Right cardiac atrium (tissue), 5 donors: ENCODE data around the gene RSL1D1. TPM values are rescaled to one million over a fixed set of nuclear protein-coding genes. Genes with fewer than 3 reads are reported as not detected.
A peak's percentile ranks its signal among the peaks of the same experiment; 100 is the strongest.
"Not testable (repeated sequence)": the region's sequence is repeated elsewhere in the genome, so short reads cannot be mapped to it uniquely, and the experiment has no call there.

Source experiments
- ATAC-seq, 2 donors: fragments of 200-7000 bp; cut with Tn5 transposase; one replicate each; pipeline versions ENCODE4 v1.8.0 to v1.9.1; 2020; ENCODE audit warnings: moderate library complexity in 2 of 2, mild to moderate bottlenecking in 1 of 2
- DNase-seq, 3 donors: peaks; one replicate each; pipeline ENCODE4 v3.0.0-alpha.2; 2020
- H3K27ac ChIP-seq: one replicate; pipeline ENCODE4 v1.5.1; 2013; ENCODE audit warnings: mild to moderate bottlenecking, low read length, control low read depth, moderate library complexity
- H3K27me3 ChIP-seq: one replicate; pipeline ENCODE4 v1.6.1; 2013; ENCODE audit not compliant: control insufficient read depth, insufficient read depth
- H3K4me1 ChIP-seq: one replicate; pipeline ENCODE4 v1.6.1; 2013; ENCODE audit warnings: low read length; ENCODE audit not compliant: control insufficient read depth, insufficient read depth
- H3K4me3 ChIP-seq: one replicate; pipeline ENCODE4 v1.5.1; 2013; ENCODE audit warnings: low read length, control low read depth
- H3K9me3 ChIP-seq: one replicate; pipeline ENCODE4 v1.6.1; 2013; ENCODE audit warnings: low read length; ENCODE audit not compliant: control insufficient read depth
- WGBS: extraction: QIAGEN DNeasy Blood & Tissue Kit; methylation state at CpG from one replicate; pipeline ENCODE4 v1.1.7; 2013; 5-methylcytosine and 5-hydroxymethylcytosine counted together
- intact Hi-C, 4 donors: fragments of 100-400 bp; cut with DNase I; formaldehyde crosslinking; loops; one replicate each; pipeline versions ENCODE4 v1.11.0 to v1.14.0; 2022 to 2023
- polyA plus RNA-seq: library from polyadenylated mRNA; stranded (reverse); fragments of 200-250 nt; gene quantifications from one replicate; pipeline ENCODE4 v1.2.3, GENCODE V29; 2013
- total RNA-seq, 4 donors: library from RNA; stranded (reverse); fragmentation: NEBNext Ultra II Directional; extraction: Animal tissue kit (Norgen Biotek cat#: 25700); gene quantifications; one replicate each; pipeline ENCODE4 v1.2.1, GENCODE V29; 2021
- donor health status: healthy with polysubstance abuse.
- donor health status: DM: no; HTN: yes; CAD: no.
- donor health status: DM: no; HTN: no; CAD: no.
- donor health status: DM: no; HTN: yes; CAD: no; lungs with severe emphysema.
- donor health status: DM: yes; HTN: yes; CAD: no.

Gene RSL1D1
- total and polyA plus RNA-seq, 5 donors: 46.8 to 114 (median 106) TPM

DNA sequence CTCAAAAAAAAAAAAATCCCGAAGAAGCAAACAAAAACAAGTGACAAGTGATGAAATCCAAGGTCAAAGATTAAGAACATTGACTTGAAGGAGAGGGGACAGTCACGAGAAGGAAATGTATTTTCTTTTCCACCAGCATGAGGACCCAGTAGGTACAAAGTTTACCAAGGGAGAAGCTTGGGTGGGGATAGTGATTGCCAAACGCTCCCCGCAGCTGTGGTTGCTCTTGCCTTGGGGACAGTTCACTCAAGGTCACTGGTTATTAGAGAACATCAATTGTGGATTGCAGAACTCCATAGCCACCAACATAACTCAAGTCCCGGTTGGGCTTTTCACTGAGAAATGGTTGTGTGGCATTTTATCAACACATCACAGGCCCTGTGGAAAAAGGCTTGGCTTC is 27.0 kb downstream of the RSL1D1 start:
- peak; percentile 80 to 93 for ATAC-seq
- H3K4me1 ChIP-seq: no peaks in the 10 kb centered on the region
- no peaks in the 10 kb centered on the region for H3K9me3 ChIP-seq
- 15% methylated on average over 5 of the region's 5 CpGs for WGBS
- H3K27ac ChIP-seq: no peak overlapping the region
- no peak overlapping the region for H3K4me3 ChIP-seq
- no peaks in the 10 kb centered on the region for H3K27me3 ChIP-seq
- DNase-seq: peak; percentile 40 to 77 (median 74)
- intact Hi-C loops: no loop called here

DNA sequence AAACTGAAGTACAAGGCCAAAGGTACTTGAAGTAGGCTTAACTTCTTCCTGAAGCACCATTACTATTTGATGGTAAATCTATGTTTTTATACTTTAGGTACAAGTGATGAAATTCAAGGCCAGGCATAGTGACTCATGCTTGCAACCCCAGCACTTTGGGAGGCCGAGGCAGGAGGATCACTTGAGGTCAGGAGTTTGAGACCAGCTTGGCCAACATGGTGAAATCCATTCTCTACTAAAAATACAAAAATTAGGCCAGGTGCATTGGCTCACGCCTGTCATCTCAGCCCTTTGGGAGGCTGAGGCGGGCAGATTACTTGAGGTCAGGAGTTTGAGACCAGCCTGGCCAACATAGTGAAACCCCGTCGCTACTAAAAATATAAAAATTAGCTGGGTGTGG is 27.7 kb downstream of the RSL1D1 start:
- H3K4me3 ChIP-seq, H3K27me3 ChIP-seq, ATAC-seq, intact Hi-C loops, DNase-seq, H3K9me3 ChIP-seq, H3K4me1 ChIP-seq, H3K27ac ChIP-seq: not testable (repeated sequence)
- 95% methylated on average over 5 of the region's 5 CpGs for WGBS

DNA sequence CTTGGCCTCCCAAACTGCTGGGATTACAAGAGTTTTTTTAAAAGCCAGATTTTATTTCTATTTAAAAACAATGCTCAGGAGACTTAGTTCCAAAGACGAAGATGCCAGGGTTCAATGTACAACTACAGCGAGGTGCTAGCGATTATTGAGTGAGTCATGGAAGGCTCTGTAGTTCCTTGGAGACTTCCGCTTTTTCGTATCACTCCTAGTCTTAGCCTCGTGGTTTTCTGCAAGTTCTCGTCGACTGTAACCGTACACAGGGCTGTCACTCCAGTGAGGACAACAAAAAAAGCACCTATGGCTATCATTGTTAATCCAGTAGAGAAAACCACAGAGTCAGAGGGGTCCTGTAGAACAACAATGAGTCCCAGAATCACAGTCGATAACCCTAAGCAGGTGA is 31.5 kb downstream of the RSL1D1 start:
- H3K4me1 ChIP-seq: no peaks in the 10 kb centered on the region
- WGBS: 84% methylated on average over 10 of the region's 10 CpGs
- intact Hi-C loops: loop anchor here in 2 of 4 donors (10.0 kb wide), 2 partner anchors 285 to 415 kb away; no protein-coding TSS in a partner anchor
- no peak overlapping the region for H3K27ac ChIP-seq
- no peak for DNase-seq
- no peak for ATAC-seq
- H3K4me3 ChIP-seq: no peak overlapping the region
- no peaks in the 10 kb centered on the region for H3K27me3 ChIP-seq
- no peaks in the 10 kb centered on the region for H3K9me3 ChIP-seq

DNA sequence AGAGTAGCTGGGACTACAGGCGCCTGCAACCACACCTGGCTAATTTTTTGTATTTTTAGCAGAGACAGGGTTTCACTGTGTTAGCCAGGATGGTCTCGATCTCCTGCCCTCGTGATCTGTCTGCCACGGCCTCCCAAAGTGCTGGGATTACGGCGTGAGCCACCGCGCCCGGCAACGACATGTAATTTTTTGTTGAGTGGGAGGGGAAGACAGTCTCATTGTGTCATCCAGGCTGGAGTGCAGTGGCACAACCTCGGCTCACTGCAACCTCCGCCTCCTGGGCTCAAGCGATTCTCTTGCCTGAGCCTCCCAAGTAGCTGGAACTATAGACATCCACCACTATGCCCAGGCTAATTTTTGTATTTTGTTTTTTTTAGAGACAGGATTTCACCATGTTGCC is 32.4 kb downstream of the RSL1D1 start:
- H3K9me3 ChIP-seq, H3K27me3 ChIP-seq, DNase-seq, ATAC-seq, H3K4me1 ChIP-seq, H3K4me3 ChIP-seq, H3K27ac ChIP-seq: not testable (repeated sequence)
- WGBS: 87% methylated on average over 13 of the region's 13 CpGs
- intact Hi-C loops: loop anchor here in 2 of 4 donors (10.0 kb wide), 2 partner anchors 284 to 414 kb away; no protein-coding TSS in a partner anchor

DNA sequence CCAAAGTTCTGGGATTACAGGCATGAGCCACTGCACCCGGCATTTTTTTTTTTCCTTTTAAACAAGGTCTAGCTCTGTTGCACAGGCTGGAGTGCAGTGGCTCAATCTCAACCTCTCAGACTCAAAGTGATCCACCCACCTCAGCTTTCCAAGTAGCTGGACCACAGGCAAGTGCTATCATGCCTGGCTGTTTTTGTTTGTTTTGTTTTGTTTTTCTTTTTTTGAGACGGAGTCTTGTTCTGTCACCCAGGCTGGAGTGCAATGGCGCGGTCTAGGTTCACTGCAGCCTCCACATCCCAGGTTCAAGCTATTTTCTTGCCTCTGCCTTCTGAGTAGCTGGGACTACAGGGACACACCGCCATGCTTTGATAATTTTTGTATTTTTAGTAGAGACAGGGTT is 35.2 kb downstream of the RSL1D1 start:
- intact Hi-C loops: loop anchor here in 2 of 4 donors (10.0 kb wide), 2 partner anchors 281 to 411 kb away; no protein-coding TSS in a partner anchor
- DNase-seq (no peak), ATAC-seq (no peak)
- no peak overlapping the region for H3K27ac ChIP-seq
- no peaks in the 10 kb centered on the region for H3K9me3 ChIP-seq
- WGBS: 77% methylated on average over 5 of the region's 5 CpGs
- no peaks in the 10 kb centered on the region for H3K27me3 ChIP-seq
- H3K4me3 ChIP-seq: no peak overlapping the region
- H3K4me1 ChIP-seq: no peaks in the 10 kb centered on the region

DNA sequence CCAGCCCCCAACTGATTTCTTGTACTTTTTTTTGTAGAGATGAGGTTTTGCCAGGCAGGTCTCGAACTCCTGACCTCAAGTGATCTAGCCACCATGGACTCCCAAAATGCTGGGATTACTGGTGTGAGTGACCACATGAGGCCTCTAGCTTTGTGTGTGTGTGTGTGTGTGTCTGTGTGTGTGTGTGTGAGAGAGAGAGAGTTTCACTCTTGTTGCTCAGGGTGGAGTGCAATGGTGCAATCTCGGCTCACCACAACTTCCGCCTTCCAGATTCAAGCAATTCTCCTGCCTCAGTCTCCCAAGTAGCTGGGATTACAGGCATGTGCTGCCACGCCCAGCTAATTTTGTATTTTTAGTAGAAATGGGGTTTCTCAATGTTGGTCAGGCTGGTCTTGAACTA is 36.5 kb downstream of the RSL1D1 start:
- intact Hi-C loops: loop anchor here in 2 of 4 donors (10.0 kb wide), 2 partner anchors 280 to 410 kb away; no protein-coding TSS in a partner anchor
- H3K4me3 ChIP-seq, H3K9me3 ChIP-seq, H3K27ac ChIP-seq, H3K4me1 ChIP-seq, H3K27me3 ChIP-seq: not testable (repeated sequence)
- peak; percentile 29 to 67 (median 61) for DNase-seq
- 85% methylated on average over 4 of the region's 4 CpGs for WGBS
- ATAC-seq: peak in 1 of 2 donors; percentile 45

DNA sequence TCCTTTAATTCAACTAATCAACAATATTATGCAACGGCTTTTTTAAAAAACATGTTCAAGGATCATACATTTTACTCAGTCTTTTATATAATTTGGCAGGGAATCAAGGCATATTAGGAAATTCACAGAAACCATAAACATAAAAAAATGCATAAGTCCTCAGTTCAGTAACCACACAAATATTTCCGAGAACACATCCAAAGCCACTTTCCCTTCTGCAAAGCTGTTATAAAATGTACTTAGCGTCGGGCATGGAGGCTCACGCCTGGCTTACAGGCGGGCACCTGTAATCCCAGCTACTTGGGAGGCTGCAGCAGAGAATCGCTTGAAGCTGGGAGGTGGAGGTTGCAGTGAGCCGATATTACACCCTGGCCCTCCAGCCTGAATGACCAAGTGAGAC is 44.6 kb downstream of the RSL1D1 start:
- intact Hi-C loops: loop anchor here in 1 of 4 donors (10.0 kb wide), 1 partner anchor 412 kb away; no protein-coding TSS in a partner anchor
- Histone ChIP-seq H3K9me3 (no peaks in the 10 kb centered on the region), H3K27ac (no peak overlapping the region), H3K4me1 (no peaks in the 10 kb centered on the region), H3K4me3 (no peak overlapping the region), H3K27me3 (no peaks in the 10 kb centered on the region)
- WGBS: 78% methylated on average over 8 of the region's 8 CpGs
- DNase-seq (no peak), ATAC-seq (no peak)

DNA sequence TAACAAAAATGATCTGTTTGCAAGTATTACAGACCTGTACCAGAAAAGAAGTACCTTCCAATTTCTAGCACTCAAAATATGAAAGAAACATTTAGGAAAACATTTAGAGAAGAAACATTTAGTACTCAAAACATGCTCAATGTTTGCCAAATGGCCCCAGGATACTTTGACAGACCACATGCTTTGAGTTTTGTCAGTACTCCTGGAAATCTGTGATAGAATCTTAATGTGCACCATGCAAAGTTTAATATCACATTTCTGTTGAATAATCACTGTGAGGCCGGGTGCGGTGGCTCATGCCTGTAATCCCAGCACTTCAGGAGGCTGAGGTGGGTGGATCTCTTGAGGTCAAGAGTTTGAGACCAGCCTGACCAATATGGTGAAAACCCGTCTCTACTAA is 45.8 kb downstream of the RSL1D1 start:
- no peaks in the 10 kb centered on the region for H3K27me3 ChIP-seq
- ATAC-seq (no peak), DNase-seq (no peak)
- no peak overlapping the region for H3K4me3 ChIP-seq
- H3K27ac ChIP-seq: no peak overlapping the region
- 92% methylated on average over 3 of the region's 3 CpGs for WGBS
- no peaks in the 10 kb centered on the region for H3K9me3 ChIP-seq
- intact Hi-C loops: loop anchor here in 1 of 4 donors (10.0 kb wide), 1 partner anchor 411 kb away; no protein-coding TSS in a partner anchor
- no peaks in the 10 kb centered on the region for H3K4me1 ChIP-seq

DNA sequence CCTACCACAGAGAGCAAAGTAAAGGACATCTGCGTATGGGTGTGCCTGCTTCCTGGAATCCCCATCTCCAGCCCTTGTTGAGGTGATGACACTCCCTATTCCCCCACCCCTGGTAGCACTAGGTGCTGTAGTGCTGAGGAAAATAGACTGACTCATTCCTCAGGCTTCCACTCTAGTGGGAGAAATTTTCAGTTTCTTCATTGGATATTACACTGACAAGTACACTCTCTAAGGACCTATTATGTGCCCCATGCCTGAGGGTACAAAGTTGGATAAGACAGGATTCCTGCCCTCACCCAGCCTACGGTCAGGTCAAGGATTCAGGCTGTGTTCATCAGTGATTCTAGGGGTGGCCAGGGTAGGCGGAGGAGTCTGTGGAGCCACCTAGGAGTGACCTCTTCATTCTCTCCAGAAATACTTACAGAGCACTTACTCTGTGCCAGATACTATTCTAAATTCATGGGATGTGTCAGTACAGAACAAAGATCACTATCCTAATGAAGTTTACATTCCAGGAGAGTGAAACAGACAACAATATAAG is 49.8 kb downstream of the RSL1D1 start:
- H3K27ac ChIP-seq: no peak overlapping the region
- H3K27me3 ChIP-seq: no peaks in the 10 kb centered on the region
- H3K4me3 ChIP-seq: no peak overlapping the region
- DNase-seq: no peak
- WGBS: 84% methylated on average over 3 of the region's 3 CpGs
- H3K9me3 ChIP-seq: no peaks in the 10 kb centered on the region
- intact Hi-C loops: loop anchor here in 1 of 4 donors (10.0 kb wide), 1 partner anchor 407 kb away; no protein-coding TSS in a partner anchor
- ATAC-seq: no peak
- H3K4me1 ChIP-seq: peaks cover 9% of the 10 kb centered on the region

DNA sequence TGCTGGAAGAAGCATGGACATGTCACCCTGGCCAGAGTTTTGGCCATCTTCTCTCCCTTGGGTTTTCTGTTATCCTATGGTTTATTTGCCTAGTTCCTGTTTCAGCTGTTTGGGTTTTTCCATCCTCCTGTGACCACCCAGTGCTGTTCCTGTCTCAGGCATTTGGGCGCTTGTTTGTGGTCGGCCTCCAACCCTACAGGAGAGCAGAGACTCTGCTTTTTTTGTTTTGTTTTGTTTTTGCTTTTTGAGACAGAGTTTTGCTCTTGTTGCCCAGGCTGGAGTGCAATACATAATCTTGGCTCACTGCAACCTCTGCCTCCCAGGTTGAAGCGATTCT is 51.0 kb downstream of the RSL1D1 start:
- ATAC-seq (no peak), DNase-seq (no peak)
- Histone ChIP-seq H3K4me1 (peaks cover 9% of the 10 kb centered on the region), H3K27me3 (no peaks in the 10 kb centered on the region), H3K9me3 (no peaks in the 10 kb centered on the region), H3K27ac (no peak overlapping the region), H3K4me3 (no peak overlapping the region)
- intact Hi-C loops: loop anchor here in 1 of 4 donors (10.0 kb wide), 1 partner anchor 406 kb away; no protein-coding TSS in a partner anchor
- WGBS: 81% methylated on average over 3 of the region's 3 CpGs

DNA sequence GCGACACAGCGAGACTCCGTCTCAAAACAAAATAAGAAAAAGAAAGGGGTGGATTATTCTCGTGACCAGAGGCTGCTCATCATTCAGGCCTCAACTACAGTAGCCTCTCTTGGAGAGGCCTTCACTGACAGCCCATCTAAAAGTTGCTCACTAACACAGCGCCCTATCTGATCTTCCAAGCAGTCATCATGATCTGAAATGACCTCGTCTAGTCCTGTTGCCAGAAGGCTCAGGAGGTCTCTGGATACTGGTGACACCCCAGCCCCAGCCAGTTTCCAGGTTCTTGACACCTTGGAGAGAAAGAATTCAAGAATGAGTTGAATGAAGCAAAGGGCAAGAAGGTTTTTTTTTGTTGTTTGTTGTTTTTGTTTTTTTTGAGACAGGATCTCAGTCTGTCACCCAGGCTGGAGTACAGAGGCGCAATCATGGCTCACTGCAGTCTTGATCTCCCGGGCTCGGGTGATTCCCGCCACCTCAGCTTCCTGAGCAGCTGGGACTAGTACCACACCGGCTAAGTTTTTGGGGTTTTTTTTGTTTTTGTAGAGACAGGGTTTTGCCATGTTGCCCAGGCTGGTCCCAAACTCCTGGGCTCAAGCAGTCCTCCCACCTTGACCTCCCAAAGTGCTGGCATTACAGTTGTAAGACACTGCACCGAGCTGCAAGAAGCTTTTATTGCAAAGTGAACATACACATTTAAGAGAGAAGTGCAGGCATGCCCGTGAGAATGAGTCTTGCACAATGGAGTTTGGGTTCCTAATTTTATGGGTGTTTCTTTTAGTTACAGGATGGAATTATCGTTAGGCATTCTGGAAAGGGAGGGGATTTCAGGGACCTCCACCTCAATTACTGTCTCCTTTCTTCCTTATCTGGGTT is 51.6 kb downstream of the RSL1D1 start:
- intact Hi-C loops: loop anchor here in 2 of 4 donors (5.0 to 10.0 kb wide), 2 partner anchors 57 to 405 kb away; partner anchors contain the start of gene TXNDC11 (in 2 of the 2)
- H3K4me3 ChIP-seq: no peak overlapping the region
- H3K27ac ChIP-seq: no peak overlapping the region
- peaks cover 12% of the 10 kb centered on the region for H3K4me1 ChIP-seq
- ATAC-seq: no peak
- no peaks in the 10 kb centered on the region for H3K27me3 ChIP-seq
- H3K9me3 ChIP-seq: no peaks in the 10 kb centered on the region
- DNase-seq: no peak
- 80% methylated on average over 14 of the region's 14 CpGs for whole genome bisulfite sequencing
